ENCODE data around the gene NIPSNAP3A.

Gene NIPSNAP3A

DNA sequence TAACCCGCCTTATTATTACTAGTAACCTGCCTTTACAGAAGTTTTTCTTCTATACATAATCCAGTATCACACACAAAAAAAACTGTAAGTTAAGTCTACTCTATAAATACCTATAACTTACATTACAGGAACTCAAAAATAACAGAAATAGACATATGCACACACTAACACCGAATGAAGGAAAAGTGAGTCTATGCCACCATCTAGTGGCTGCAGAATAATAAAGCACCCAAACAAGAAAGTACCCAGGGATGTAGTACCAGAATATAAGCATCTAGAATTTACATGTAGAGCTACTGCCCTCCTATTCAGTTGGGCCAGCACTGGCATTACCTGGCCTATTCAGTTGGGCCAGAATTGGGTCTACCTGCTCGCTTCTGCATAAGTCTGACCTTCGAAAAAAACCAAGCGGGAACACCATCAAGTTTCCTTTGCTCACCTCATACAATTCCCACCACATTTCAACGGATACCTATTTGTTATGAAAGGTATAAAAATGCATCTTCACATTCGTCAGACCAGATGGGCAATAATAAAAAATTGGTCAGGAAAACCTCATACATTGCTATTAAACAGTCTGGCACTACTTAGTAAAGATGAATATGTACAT lies 4.0 kb upstream of the NIPSNAP3A start:
- peak; percentile 58 for DNase-seq (ENCODE audit: low spot score)
- TF ChIP-seq, protein P1, sequence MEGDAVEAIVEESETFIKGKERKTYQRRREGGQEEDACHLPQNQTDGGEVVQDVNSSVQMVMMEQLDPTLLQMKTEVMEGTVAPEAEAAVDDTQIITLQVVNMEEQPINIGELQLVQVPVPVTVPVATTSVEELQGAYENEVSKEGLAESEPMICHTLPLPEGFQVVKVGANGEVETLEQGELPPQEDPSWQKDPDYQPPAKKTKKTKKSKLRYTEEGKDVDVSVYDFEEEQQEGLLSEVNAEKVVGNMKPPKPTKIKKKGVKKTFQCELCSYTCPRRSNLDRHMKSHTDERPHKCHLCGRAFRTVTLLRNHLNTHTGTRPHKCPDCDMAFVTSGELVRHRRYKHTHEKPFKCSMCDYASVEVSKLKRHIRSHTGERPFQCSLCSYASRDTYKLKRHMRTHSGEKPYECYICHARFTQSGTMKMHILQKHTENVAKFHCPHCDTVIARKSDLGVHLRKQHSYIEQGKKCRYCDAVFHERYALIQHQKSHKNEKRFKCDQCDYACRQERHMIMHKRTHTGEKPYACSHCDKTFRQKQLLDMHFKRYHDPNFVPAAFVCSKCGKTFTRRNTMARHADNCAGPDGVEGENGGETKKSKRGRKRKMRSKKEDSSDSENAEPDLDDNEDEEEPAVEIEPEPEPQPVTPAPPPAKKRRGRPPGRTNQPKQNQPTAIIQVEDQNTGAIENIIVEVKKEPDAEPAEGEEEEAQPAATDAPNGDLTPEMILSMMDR (IDR thresholded peaks at IDR 0.05; ENCODE audit: extremely low read depth, missing control alignments): peak; percentile 43

- DNase-seq (ENCODE audit: low spot score): no peak
- TF ChIP-seq, protein P1 (IDR thresholded peaks at IDR 0.05; ENCODE audit: extremely low read depth, missing control alignments): no peak
Measured at GRCh38 chr9:104745852-104746251, 1.6 kb upstream of the NIPSNAP3A start.

GRCh38 chr9:104746285-104746684 lies 1.2 kb upstream of the NIPSNAP3A start:
- DNase-seq (ENCODE audit: low spot score): no peak
- TF ChIP-seq, protein P1 (IDR thresholded peaks at IDR 0.05; ENCODE audit: extremely low read depth, missing control alignments): no peak

- no peak for DNase-seq (ENCODE audit: low spot score)
- TF ChIP-seq, protein P1 (IDR thresholded peaks at IDR 0.05; ENCODE audit: extremely low read depth, missing control alignments): no peak
Measured at GRCh38 chr9:104746798-104747197, 685 bp upstream of the NIPSNAP3A start.

DNA sequence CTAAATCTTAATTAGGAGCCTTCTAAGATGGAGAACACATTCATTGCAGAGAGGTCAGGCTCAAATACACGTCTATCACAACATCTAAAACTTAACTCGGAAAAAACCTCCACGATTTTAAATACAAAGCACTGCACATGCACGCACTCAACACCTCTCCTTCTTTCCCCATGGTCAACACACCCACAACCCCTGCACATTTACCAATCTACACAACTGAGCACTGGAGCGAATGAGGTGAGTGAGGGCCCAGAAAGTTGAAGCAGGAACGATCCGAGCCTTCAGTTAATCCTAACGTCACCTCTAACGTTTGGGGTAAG lies 278 bp upstream of the NIPSNAP3A start:
- DNase-seq (ENCODE audit: low spot score): no peak
- TF ChIP-seq, protein P1 (IDR thresholded peaks at IDR 0.05; ENCODE audit: extremely low read depth, missing control alignments): no peak

DNA sequence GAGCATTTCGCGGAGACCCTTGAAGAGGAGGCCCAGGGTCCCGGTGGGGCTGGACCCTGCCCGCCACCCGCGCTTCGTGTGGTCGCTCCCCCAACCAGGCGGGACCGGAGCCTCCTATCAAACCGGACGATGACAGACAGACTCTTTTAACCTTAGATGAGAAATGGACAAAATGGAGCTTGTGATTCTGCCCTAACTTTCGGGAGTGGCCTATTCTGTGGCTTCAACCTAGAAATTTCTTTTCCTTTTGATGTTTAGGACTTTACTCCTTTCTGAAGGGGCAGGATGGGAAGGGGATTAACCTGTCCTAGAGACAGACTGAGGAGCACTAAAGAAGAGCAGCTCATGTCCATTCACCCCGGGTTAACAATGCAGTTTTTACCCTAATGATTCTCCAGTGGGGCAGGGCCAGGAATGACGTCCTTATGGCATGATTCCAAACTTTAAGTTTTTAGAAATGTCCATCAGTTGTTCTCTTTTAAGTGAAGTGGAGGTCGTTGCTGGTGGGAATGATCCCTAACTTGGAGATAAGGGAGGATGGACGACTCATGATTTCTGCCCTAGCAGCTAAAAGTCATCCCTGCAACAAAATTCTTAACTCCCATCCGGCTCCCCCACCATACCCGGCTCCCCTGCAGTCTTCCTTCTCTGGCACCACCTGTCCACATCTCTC lies 1.0 kb downstream of the NIPSNAP3A start:
- no peak for DNase-seq (ENCODE audit: low spot score)
- TF ChIP-seq, protein P1 (IDR thresholded peaks at IDR 0.05; ENCODE audit: extremely low read depth, missing control alignments): no peak

GRCh38 chr9:104750185-104750767 lies 2.8 kb downstream of the NIPSNAP3A start:
- TF ChIP-seq, protein P1 (IDR thresholded peaks at IDR 0.05; ENCODE audit: extremely low read depth, missing control alignments): peak; percentile 14
- no peak for DNase-seq (ENCODE audit: low spot score)

All from GM20000 (cell line).